ENCODE results near the gene FAM53B.

The FAM53B gene

DNA sequence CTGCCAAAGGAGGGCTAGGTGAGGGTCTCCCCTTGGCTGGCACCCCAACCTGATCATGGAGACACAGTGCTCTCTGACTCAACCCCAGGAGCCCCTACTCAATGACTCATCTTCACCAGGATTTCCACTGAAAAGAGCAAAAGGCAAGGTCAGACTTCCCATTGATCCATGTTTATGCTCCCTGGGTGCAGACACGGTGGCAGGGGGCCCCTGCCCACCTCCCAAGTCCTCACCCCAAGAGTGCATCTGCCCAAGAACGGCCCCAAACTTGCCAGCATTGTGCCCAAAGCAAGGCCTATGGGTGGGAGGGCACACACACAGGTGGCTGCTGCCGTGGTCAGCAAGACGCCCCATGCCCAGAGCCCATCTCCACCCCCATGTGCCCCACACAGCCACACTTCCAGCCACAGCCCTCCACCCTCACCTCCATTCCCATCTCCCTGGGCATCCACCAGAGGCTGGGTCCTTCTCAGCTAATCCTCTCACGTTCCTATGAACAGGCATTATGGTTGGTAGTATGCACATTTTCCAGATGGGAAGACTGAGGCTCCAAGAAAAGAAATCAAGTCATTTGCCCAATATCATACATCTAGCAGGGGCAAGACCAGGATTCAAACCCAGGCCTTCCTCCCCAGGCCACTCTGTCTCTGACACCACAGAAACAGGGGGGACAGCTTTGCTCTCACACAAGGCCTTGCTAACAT, 31.3 kb downstream of the FAM53B start:
- Histone ChIP-seq H3K4me3 (ENCODE audit: low read depth in 1 of 2, low read length in 1 of 2) (no peak overlapping the region), H3K9me3 (no peaks in the 10 kb centered on the region), H3K27me3 (no peaks in the 10 kb centered on the region), H3K36me3 (no peaks in the 10 kb centered on the region), H3K27ac (peak overlapping the region; percentile 54), H3K4me1 (ENCODE audit: control insufficient read depth in 1 of 2, insufficient read depth in 1 of 2, low read depth in 1 of 2, low read length in 1 of 2) (peaks cover 83 to 84% of the 10 kb centered on the region in 2 experiments)
- TF ChIP-seq, protein P1, sequence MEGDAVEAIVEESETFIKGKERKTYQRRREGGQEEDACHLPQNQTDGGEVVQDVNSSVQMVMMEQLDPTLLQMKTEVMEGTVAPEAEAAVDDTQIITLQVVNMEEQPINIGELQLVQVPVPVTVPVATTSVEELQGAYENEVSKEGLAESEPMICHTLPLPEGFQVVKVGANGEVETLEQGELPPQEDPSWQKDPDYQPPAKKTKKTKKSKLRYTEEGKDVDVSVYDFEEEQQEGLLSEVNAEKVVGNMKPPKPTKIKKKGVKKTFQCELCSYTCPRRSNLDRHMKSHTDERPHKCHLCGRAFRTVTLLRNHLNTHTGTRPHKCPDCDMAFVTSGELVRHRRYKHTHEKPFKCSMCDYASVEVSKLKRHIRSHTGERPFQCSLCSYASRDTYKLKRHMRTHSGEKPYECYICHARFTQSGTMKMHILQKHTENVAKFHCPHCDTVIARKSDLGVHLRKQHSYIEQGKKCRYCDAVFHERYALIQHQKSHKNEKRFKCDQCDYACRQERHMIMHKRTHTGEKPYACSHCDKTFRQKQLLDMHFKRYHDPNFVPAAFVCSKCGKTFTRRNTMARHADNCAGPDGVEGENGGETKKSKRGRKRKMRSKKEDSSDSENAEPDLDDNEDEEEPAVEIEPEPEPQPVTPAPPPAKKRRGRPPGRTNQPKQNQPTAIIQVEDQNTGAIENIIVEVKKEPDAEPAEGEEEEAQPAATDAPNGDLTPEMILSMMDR (IDR thresholded peaks at IDR 0.05), result no peak

DNA sequence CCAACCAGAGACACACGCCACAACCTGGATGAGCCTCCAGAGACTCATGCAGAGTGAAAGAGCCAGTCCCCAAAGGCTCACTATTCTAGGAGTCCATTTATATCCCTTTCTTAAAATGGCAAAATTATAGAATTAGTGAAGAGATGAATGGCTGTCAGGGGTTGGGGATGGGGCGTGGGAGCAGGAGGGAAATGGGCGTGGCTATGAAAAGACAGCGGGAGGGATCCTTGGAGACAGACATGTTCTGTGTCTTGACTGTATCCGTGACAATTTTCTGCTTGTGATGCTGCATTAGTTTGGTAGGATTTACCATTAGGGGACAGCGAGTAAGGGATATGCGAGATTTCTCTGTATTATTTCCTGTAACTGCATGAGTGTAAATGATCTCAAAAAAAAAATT, 33.0 kb downstream of the FAM53B start:
- TF ChIP-seq, protein P1 (IDR thresholded peaks at IDR 0.05), result no peak
- no peak overlapping the region for H3K4me3 ChIP-seq (ENCODE audit: low read depth in 1 of 2, low read length in 1 of 2)
- H3K27me3 ChIP-seq, result no peaks in the 10 kb centered on the region
- H3K9me3 ChIP-seq, result no peaks in the 10 kb centered on the region
- peak overlapping the region; percentile 94 for H3K27ac ChIP-seq
- peaks cover 4% of the 10 kb centered on the region for H3K36me3 ChIP-seq
- peaks cover 83 to 86% of the 10 kb centered on the region in 2 experiments for H3K4me1 ChIP-seq (ENCODE audit: control insufficient read depth in 1 of 2, insufficient read depth in 1 of 2, low read depth in 1 of 2, low read length in 1 of 2)

GRCh38 chr10:124710266-124710881, 33.8 kb downstream of the FAM53B start:
- Histone ChIP-seq H3K9me3 (no peaks in the 10 kb centered on the region), H3K4me3 (ENCODE audit: low read depth in 1 of 2, low read length in 1 of 2) (peak overlapping the region in 1 of 2 experiments; percentile 5), H3K4me1 (ENCODE audit: control insufficient read depth in 1 of 2, insufficient read depth in 1 of 2, low read depth in 1 of 2, low read length in 1 of 2) (peaks cover 83 to 86% of the 10 kb centered on the region in 2 experiments), H3K27me3 (no peaks in the 10 kb centered on the region), H3K36me3 (peaks cover 12% of the 10 kb centered on the region), H3K27ac (peak overlapping the region; percentile 94)
- TF ChIP-seq, protein P1 (IDR thresholded peaks at IDR 0.05), result no peak

DNA sequence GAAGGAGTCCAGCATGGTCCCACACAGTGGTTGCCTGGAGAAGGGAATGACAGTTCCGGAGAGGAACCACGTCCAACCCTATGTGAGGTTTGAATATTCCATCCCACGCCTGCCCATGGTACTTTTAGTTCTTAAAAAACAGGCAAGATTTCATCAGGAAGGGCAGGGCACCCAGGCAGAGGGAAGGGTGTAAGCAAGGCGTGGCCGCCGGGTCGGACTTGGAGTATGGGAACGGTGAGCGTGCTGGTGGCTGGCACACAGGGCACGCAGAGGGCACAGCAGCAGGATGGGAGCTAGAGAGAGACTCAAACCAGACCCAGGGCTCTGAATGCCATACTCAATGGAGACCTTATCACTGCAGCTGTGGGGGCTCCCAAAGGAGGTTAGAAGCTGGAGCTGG, 34.3 kb downstream of the FAM53B start:
- H3K36me3 ChIP-seq, result peaks cover 17% of the 10 kb centered on the region
- H3K4me3 ChIP-seq (ENCODE audit: low read depth in 1 of 2, low read length in 1 of 2), result peak overlapping the region; percentile 5 to 52
- H3K9me3 ChIP-seq, result no peaks in the 10 kb centered on the region
- H3K4me1 ChIP-seq (ENCODE audit: control insufficient read depth in 1 of 2, insufficient read depth in 1 of 2, low read depth in 1 of 2, low read length in 1 of 2), result peaks cover 83 to 86% of the 10 kb centered on the region in 2 experiments
- peak overlapping the region; percentile 94 for H3K27ac ChIP-seq
- H3K27me3 ChIP-seq, result no peaks in the 10 kb centered on the region
- TF ChIP-seq, protein P1 (IDR thresholded peaks at IDR 0.05), result no peak

DNA sequence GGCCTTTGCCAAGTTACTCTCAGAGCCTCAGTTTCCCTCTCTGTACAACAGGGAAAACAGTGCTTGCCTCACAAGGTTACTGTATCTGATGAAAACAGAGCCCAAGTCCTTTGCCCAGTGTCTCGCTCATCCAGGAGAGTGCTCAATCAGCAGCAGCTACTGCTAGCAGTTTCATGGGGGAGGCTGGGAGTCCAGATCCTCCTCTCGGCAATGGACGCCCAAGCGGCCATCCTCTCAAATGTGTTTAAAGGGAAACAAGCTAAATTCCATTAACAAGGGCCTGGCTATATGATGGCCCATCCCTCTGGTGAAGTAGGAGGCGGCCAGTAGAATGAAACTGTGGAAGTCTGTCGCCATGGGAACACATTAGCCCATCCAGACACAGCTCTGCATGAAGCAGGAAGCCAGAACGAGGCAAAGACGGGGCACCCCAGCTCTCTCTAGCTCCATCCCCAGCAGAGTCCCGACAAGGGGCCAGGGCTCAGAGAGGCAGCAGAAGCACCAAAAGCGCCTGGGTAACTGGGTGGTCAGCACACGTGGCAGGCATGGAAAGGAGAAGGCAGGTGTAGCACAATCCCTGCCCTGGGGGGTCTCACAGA, 35.2 kb downstream of the FAM53B start:
- H3K4me3 ChIP-seq (ENCODE audit: low read depth in 1 of 2, low read length in 1 of 2), result peak overlapping the region in 1 of 2 experiments; percentile 52
- H3K27me3 ChIP-seq, result no peaks in the 10 kb centered on the region
- no peaks in the 10 kb centered on the region for H3K9me3 ChIP-seq
- TF ChIP-seq, protein P1 (IDR thresholded peaks at IDR 0.05), result no peak
- peaks cover 26% of the 10 kb centered on the region for H3K36me3 ChIP-seq
- peaks cover 86 to 89% of the 10 kb centered on the region in 2 experiments for H3K4me1 ChIP-seq (ENCODE audit: control insufficient read depth in 1 of 2, insufficient read depth in 1 of 2, low read depth in 1 of 2, low read length in 1 of 2)
- H3K27ac ChIP-seq, result peak overlapping the region; percentile 94
